Measurements from ENCODE around the gene ZNF667. TPM values are rescaled to one million over a fixed set of nuclear protein-coding genes. Genes with fewer than 3 reads are reported as not detected.

Gene ZNF667
- total and polyA plus RNA-seq, 5 experiments from 2014 or later = 4.2 to 14.7 (median 6.5) TPM

DNA sequence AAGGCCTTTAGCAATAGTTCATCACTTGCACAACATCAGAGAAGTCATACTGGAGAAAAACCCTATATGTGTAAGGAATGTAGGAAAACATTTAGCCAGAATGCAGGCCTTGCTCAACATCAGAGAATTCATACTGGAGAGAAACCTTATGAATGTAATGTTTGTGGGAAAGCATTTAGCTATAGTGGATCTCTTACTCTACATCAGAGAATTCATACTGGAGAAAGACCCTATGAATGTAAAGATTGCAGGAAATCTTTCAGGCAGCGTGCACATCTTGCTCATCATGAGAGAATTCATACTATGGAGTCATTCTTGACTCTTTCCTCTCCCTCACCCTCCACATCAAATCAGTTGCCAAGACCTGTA is 53.2 kb downstream of the ZNF667 start:
- H3K36me3 Mint-ChIP-seq = peaks cover 38 to 83% (median 71%) of the 10 kb centered on the region in 3 donors
- H3K4me3 Mint-ChIP-seq = no peak overlapping the region
- H3K9me3 Mint-ChIP-seq = peaks cover 13 to 99% (median 49%) of the 10 kb centered on the region in 9 donors
- no peaks in the 10 kb centered on the region for H3K27me3 Mint-ChIP-seq
- H3K4me1 Mint-ChIP-seq = no peaks in the 10 kb centered on the region
- POLR2A ChIA-PET = no interaction called here
- no peak overlapping the region for H3K27ac Mint-ChIP-seq
- DNase-seq (no peak), ATAC-seq (no peak)

DNA sequence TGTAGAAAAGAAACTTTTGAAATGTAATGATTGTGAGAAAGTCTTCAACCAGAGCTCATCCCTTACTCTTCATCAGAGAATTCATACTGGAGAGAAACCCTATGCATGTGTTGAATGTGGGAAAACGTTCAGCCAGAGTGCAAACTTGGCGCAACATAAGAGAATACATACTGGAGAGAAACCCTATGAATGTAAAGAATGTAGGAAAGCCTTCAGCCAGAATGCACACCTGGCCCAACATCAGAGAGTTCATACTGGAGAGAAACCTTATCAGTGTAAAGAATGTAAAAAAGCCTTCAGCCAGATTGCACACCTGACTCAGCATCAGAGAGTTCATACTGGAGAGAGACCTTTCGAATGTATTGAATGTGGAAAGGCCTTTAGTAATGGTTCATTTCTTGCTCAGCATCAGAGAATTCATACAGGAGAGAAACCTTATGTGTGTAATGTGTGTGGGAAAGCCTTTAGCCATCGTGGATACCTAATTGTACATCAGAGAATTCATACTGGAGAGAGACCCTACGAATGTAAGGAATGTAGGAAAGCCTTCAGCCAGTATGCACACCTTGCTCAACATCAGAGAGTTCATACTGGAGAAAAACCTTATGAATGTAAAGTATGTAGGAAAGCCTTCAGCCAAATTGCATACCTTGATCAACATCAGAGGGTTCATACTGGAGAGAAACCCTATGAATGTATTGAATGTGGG is 53.7 kb downstream of the ZNF667 start:
- H3K9me3 Mint-ChIP-seq = peaks cover 13 to 100% (median 55%) of the 10 kb centered on the region in 9 donors
- peaks cover 44 to 88% (median 76%) of the 10 kb centered on the region in 3 donors for H3K36me3 Mint-ChIP-seq
- POLR2A ChIA-PET = no interaction called here
- DNase-seq (no peak), ATAC-seq (no peak)
- H3K27ac Mint-ChIP-seq = no peak overlapping the region
- no peaks in the 10 kb centered on the region for H3K27me3 Mint-ChIP-seq
- no peaks in the 10 kb centered on the region for H3K4me1 Mint-ChIP-seq
- no peak overlapping the region for H3K4me3 Mint-ChIP-seq

DNA sequence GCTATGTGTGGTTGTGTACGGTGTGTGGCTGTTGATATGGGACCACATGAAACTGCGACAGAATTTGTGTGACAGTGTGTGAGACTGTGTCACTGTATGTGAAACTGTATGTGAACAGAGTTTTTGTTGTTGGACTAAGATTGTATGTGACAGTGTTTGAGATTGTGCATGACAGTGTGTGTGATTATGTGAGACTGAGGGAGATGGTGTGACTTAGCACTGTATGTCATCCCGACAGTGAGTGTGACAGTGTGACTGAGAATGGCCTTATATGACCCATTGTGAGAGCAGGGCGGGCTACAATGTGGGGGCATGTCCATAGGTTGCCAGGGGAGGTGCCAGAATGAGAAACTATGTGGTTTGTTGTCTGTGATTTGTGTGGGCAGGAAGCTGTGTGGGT is 72.1 kb downstream of the ZNF667 start:
- no peak for ATAC-seq

DNA sequence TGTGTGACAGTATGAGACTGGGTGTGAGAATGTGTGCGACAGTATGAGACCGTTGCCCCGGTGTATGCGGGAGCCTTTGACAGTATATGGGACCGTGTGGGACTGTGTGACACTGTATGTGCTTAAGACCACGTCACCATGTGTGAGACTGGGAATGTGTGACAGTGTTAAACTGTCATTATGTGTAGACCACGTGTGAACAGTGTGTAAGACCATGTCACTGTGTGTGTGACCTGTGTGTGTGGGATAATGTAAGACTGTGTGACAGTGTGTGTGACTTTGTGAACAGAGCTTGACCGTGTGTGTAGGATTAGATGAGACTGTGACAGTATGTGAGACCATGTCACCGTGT is 72.5 kb downstream of the ZNF667 start:
- ATAC-seq (no peak), DNase-seq (peak in 1 of 10 donors; percentile 0)
- POLR2A ChIA-PET = interaction anchor here (1.1 to 2.5 kb wide), 4 partner anchors 11 to 164 kb away, joined by 4 to 16 read pairs (median 7); partner anchors contain the start of gene ZNF582
- H3K27me3 Mint-ChIP-seq = no peaks in the 10 kb centered on the region
- H3K4me3 Mint-ChIP-seq = peak overlapping the region; percentile 81 to 95 (median 93)
- peaks cover 45 to 65% (median 62%) of the 10 kb centered on the region in 3 donors for H3K36me3 Mint-ChIP-seq
- H3K27ac Mint-ChIP-seq = peak overlapping the region; percentile 87 to 99 (median 98)
- H3K4me1 Mint-ChIP-seq = peaks cover 23 to 30% (median 26%) of the 10 kb centered on the region in 4 donors
- peaks cover 31 to 85% (median 67%) of the 10 kb centered on the region in 9 donors for H3K9me3 Mint-ChIP-seq

More for the DNA sequence above, 72.1 kb downstream of the ZNF667 start:
- peaks cover 49 to 65% (median 65%) of the 10 kb centered on the region in 3 donors for H3K36me3 Mint-ChIP-seq
- peaks cover 23 to 30% (median 26%) of the 10 kb centered on the region in 4 donors for H3K4me1 Mint-ChIP-seq
- POLR2A ChIA-PET = interaction anchor here (2.5 kb wide), 1 partner anchor 12 kb away, joined by 16 read pairs; the partner anchor contains the start of gene ZNF582
- peaks cover 32 to 85% (median 67%) of the 10 kb centered on the region in 9 donors for H3K9me3 Mint-ChIP-seq
- H3K27me3 Mint-ChIP-seq = no peaks in the 10 kb centered on the region
- H3K27ac Mint-ChIP-seq = peak overlapping the region in 9 of 10 donors; percentile 63 to 99 (median 98)
- H3K4me3 Mint-ChIP-seq = peak overlapping the region; percentile 81 to 95 (median 93)
- no peak for DNase-seq

DNA sequence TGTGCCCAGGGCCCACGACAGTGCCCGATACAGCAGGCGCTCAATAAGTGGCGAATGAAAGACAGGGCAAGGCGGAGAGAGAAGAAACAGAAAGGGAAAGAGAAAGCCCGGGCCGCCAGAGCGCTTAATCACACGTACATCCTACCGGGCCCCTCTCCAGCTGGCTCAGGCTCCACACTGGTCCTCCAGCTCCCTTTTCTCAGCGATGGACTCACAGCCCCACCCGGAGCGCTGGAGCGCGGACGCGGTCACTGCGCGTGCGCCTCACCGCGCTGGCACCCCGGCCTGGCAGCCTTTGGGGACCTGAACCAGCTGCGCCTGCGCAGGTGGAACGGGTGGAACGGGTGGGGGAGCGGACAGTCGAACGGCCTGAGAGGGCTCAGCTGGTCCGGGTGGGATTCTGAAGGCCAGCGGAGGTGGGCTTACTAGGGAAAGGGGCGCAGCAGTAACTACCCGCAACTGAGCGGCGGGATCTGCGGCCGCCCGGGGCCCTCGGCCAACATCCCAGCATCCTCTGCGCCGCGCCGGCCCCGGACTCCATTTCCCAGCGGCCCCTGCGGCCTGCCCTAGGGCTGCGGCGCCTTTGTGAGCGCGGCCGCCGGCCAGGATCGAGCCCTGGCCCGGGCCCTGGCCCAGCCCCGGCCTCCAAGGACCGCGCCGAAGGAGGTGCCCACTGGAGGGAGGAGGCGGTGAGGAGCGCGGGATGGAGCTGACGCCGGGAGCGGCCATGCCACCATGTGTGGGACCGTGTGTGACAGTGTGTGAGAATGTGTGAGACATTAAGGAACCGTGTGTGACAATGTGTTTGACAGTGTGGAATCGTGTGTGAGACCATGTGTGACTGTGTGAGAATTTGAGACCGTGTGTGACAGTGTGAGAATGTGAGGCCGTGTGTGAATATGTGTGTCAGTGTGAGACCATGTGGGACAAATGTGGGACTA is 73.1 kb downstream of the ZNF667 start, which contains the start of gene ZNF583:
ZNF583 (plus strand) TSS at position 569 of the 941 bp plus-strand sequence. CDS start 2,783 bp downstream, outside the sequence.
- Mint-ChIP-seq H3K9me3 (peaks cover 31 to 89% (median 69%) of the 10 kb centered on the region in 9 donors), H3K36me3 (peaks cover 43 to 66% (median 65%) of the 10 kb centered on the region in 3 donors), H3K4me1 (peaks cover 23 to 30% (median 25%) of the 10 kb centered on the region in 4 donors), H3K4me3 (peak within 1 kb of the TSS; percentile 81 to 95 (median 93)), H3K27me3 (no peaks in the 10 kb centered on the region), H3K27ac (peak within 1 kb of the TSS; percentile 87 to 99 (median 98))
- ATAC-seq = peak; percentile 88
- POLR2A ChIA-PET = interaction anchor here (1.0 to 2.5 kb wide), 6 partner anchors 11 to 787 kb away, joined by 3 to 16 read pairs (median 4); partner anchors contain the start of genes ZNF264, ZNF582 and ZNF835
- peak; percentile 84 to 96 (median 90) for DNase-seq

DNA sequence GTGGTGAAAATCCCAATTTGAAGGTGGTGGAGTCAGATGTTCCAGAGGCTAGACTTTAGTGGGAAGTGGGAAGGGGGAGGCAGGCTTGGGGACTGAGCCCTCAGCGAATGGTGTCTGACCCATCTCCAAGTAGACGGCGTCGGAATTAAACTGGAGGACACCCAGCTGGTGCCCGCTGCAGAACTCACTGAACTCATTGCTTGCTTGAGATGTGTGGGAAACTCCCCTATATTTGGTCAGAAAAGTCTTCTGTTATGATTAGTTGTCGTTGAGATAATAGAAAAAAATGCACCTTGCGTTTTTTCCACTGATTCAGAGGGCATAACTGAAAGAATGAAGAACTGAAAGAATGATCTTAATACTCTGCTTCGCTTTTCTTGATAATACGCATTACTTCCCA is 73.9 kb downstream of the ZNF667 start:
- Mint-ChIP-seq H3K36me3 (peaks cover 43 to 65% (median 65%) of the 10 kb centered on the region in 3 donors), H3K27ac (peak overlapping the region; percentile 87 to 99 (median 98)), H3K27me3 (no peaks in the 10 kb centered on the region), H3K4me1 (peaks cover 23 to 30% (median 25%) of the 10 kb centered on the region in 4 donors), H3K9me3 (peaks cover 23 to 89% (median 69%) of the 10 kb centered on the region in 9 donors), H3K4me3 (peak overlapping the region; percentile 81 to 95 (median 93))
- POLR2A ChIA-PET = interaction anchor here (1.0 to 2.5 kb wide), 5 partner anchors 10 to 788 kb away, joined by 3 to 16 read pairs (median 4); partner anchors contain the start of genes ZNF264, ZNF582 and ZNF835
- ATAC-seq = no peak
- no peak for DNase-seq

DNA sequence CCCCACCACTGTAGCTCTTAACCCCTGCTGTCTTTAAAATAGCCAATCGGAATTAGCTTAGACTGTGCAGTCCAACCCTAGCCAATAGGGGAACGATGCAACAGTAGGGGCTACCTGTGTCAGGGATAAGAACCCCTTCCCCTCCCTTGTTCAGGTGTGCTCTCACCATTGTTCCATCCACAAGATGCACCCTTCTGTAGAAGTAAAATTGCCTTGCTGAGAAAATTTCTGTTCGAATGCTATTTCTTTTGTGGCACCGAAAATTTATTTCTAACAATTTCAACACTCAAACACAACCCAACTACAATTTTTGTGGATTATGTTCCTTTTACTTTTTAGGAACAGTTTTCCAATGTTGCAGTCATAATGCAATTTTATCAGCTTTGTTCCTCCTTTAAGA is 76.7 kb downstream of the ZNF667 start:
- Mint-ChIP-seq H3K27me3 (no peaks in the 10 kb centered on the region), H3K4me1 (peaks cover 21 to 26% (median 24%) of the 10 kb centered on the region in 4 donors), H3K4me3 (no peak overlapping the region), H3K27ac (no peak overlapping the region), H3K36me3 (peaks cover 31 to 65% (median 62%) of the 10 kb centered on the region in 3 donors), H3K9me3 (peaks cover 6 to 90% (median 57%) of the 10 kb centered on the region in 9 donors)
- ATAC-seq = no peak
- no peak for DNase-seq
- POLR2A ChIA-PET = no interaction called here

DNA sequence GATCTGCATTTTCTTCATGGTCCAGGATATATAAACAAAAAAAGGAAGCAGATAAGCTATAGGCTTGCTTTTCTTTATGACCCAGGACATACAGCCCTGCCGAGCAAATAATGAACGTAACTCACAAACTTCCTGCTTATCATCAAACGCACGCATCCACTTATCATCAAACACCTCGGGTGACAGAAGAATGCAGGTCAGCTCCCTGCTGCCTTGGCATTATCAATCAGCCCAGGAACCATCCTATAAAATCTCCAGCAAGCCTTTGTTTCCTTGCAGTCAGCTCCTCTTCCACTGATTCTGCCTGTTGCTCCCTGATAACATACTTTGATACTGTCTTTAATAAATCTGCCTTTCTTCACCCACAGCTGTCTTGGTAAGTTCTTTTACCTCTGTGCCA is 78.3 kb downstream of the ZNF667 start:
- H3K4me3 Mint-ChIP-seq = no peak overlapping the region
- POLR2A ChIA-PET = no interaction called here
- peaks cover 15 to 95% (median 60%) of the 10 kb centered on the region in 9 donors for H3K9me3 Mint-ChIP-seq
- H3K27ac Mint-ChIP-seq = no peak overlapping the region
- H3K36me3 Mint-ChIP-seq = peaks cover 27 to 73% (median 61%) of the 10 kb centered on the region in 3 donors
- no peak for ATAC-seq
- H3K4me1 Mint-ChIP-seq = peaks cover 9 to 16% (median 13%) of the 10 kb centered on the region in 4 donors
- H3K27me3 Mint-ChIP-seq = no peaks in the 10 kb centered on the region
- no peak for DNase-seq

- DNase-seq (peak; percentile 81 to 98 (median 90)), ATAC-seq (peak; percentile 97)
- Mint-ChIP-seq H3K27me3 (no peaks in the 10 kb centered on the region), H3K4me3 (peak within 1 kb of the TSS; percentile 93 to 100 (median 99)), H3K4me1 (peaks cover 6 to 20% (median 11%) of the 10 kb centered on the region in 4 donors), H3K36me3 (peaks cover 46 to 78% (median 59%) of the 10 kb centered on the region in 3 donors), H3K27ac (peak within 1 kb of the TSS; percentile 92 to 99 (median 96)), H3K9me3 (peaks cover 15 to 82% (median 57%) of the 10 kb centered on the region in 9 donors)
- POLR2A ChIA-PET = interaction anchor here (1.0 to 2.5 kb wide), 5 partner anchors 11 to 279 kb away, joined by 3 to 16 read pairs (median 4); partner anchors contain the start of genes ZNF471, ZNF583, ZNF835 and ZSCAN5A
These were observed 83.8 kb downstream of the ZNF667 start, which contains the start of gene ZNF582 for GRCh38 chr19:56393119-56394012. Gene ZNF582 (minus strand): TSS chr19:56393534. CDS start chr19:56391752, 1,782 bp downstream.

All from naive thymus-derived CD8-positive, alpha-beta T cell (primary cell).